Bronchial epithelial cell (primary cell): ENCODE results near the gene OR13J1. TPM values are rescaled to one million over a fixed set of nuclear protein-coding genes. Genes with fewer than 3 reads are reported as not detected.
"Not testable (repeated sequence)": the region's sequence is repeated elsewhere in the genome, so short reads cannot be mapped to it uniquely, and the experiment has no call there.

Experiments
- DNase-seq: peaks from one replicate; pipeline ENCODE4 v3.0.0-alpha.2; 2010; ENCODE audit warnings: low read depth
- FAIRE-seq: peaks from 2 replicates; lab custom pipeline; 2011; peaks lifted over from hg19 to GRCh38; lab: Jason Lieb, UNC
- H3K27me3 ChIP-seq: 2 replicates; pipeline ENCODE4 v1.5.1; 2011; ENCODE audit warnings: low read length; ENCODE audit not compliant: control insufficient read depth, insufficient read depth
- H3K36me3 ChIP-seq: 2 replicates; pipeline ENCODE4 v1.5.1; 2011; ENCODE audit warnings: low read length; ENCODE audit not compliant: control insufficient read depth, insufficient read depth
- H3K4me3 ChIP-seq: 2 replicates; pipeline ENCODE4 v1.5.1; 2011; ENCODE audit warnings: mild to moderate bottlenecking, low read depth, low read length, control low read depth
- CTCF ChIP-seq: IDR thresholded peaks from 2 replicates; pipeline ENCODE4 v1.5.1; 2011; ENCODE audit warnings: mild to moderate bottlenecking, moderate library complexity, low read length, control low read depth, inconsistent platforms; ENCODE audit not compliant: insufficient read depth, severe bottlenecking
- total RNA-seq: library from RNA; depleted of rRNA; stranded (reverse); fragments of >200 nt; gene quantifications from 2 replicates; pipeline ENCODE4 v1.2.1, GENCODE V29; 2014

The OR13J1 gene
- total RNA-seq, 1 donor from 2014 or later = not detected

- DNase-seq = no peak
- peak; percentile 100 for FAIRE-seq
- Histone ChIP-seq H3K4me3 (no peak overlapping the region), H3K27me3 (no peaks in the 10 kb centered on the region), H3K36me3 (no peaks in the 10 kb centered on the region)
- TF ChIP-seq CTCF = no peak
These were observed 44.2 kb upstream of the OR13J1 start for GRCh38 chr9:35914301-35914807.

GRCh38 chr9:35913429-35913828 is 43.2 kb upstream of the OR13J1 start:
- not testable (repeated sequence) for FAIRE-seq

GRCh38 chr9:35912791-35913400 is 42.7 kb upstream of the OR13J1 start:
- TF ChIP-seq CTCF = no peak

More at GRCh38 chr9:35913429-35913828, 43.2 kb upstream of the OR13J1 start:
- H3K4me3 ChIP-seq, H3K27me3 ChIP-seq, H3K36me3 ChIP-seq, DNase-seq: not testable (repeated sequence)

GRCh38 chr9:35911690-35912089 is 41.5 kb upstream of the OR13J1 start:
- FAIRE-seq (no peak), DNase-seq (no peak)
- Histone ChIP-seq H3K27me3 (no peaks in the 10 kb centered on the region), H3K36me3 (no peaks in the 10 kb centered on the region), H3K4me3 (no peak overlapping the region)
- no peak for TF ChIP-seq CTCF

More at GRCh38 chr9:35912791-35913400, 42.7 kb upstream of the OR13J1 start:
- no peak for DNase-seq
- Histone ChIP-seq H3K36me3 (no peaks in the 10 kb centered on the region), H3K27me3 (no peaks in the 10 kb centered on the region), H3K4me3 (no peak overlapping the region)
- no peak for FAIRE-seq

- TF ChIP-seq CTCF = peak; percentile 80
- DNase-seq (peak; percentile 65), FAIRE-seq (no peak)
- H3K27me3 ChIP-seq = no peaks in the 10 kb centered on the region
- H3K4me3 ChIP-seq = no peak overlapping the region
- no peaks in the 10 kb centered on the region for H3K36me3 ChIP-seq
These were observed 40.6 kb upstream of the OR13J1 start for GRCh38 chr9:35910613-35911359.
